Gastrocnemius medialis (tissue), 4 donors: Measurements from ENCODE around the gene BLOC1S4.

ENCODE experiments used
- POLR2A ChIP-seq, 2 donors: fragments of 450-650 bp; IDR thresholded peaks; one replicate each; pipeline ENCODE4 v1.6.1; 2017; ENCODE audit warnings: antibody characterized with exemption in 2 of 2, mild to moderate bottlenecking in 2 of 2, moderate library complexity in 2 of 2
- TF ChIP-seq, protein P1 (sequence below), 5 experiments: fragments of 450-650 bp in 3 of 5; fragments of 200-600 bp in 2 of 5; sonication (generic) in 2 of 5; IDR thresholded peaks in 4 of 5; conservative IDR thresholded peaks in 1 of 5; 1 replicate in 4 of 5; 2 replicates in 1 of 5; pipeline ENCODE4 v1.5.1; 2016 to 2019; ENCODE audit warnings: antibody characterized with exemption in 5 of 5, mild to moderate bottlenecking in 3 of 5, moderate library complexity in 3 of 5

DNA sequence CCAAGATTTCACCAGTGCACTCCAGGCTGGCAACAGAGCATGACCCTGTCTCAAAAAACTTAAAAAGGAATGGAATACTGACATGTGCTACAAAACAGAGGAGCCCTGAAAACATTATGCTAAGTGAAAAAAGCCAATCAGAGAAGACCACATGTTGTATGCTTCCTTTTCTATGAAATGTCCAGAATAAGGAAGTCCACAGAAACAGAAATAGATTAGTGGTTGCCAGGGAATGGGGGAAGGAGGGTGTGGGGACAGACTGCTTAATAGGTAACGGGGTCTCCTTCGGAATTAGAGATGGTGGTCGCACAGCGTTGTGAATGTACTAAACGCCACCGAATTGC, 36.5 kb downstream of the BLOC1S4 start:
- no peak for TF ChIP-seq POLR2A (IDR thresholded peaks at IDR 0.05)
- TF ChIP-seq, protein P1, sequence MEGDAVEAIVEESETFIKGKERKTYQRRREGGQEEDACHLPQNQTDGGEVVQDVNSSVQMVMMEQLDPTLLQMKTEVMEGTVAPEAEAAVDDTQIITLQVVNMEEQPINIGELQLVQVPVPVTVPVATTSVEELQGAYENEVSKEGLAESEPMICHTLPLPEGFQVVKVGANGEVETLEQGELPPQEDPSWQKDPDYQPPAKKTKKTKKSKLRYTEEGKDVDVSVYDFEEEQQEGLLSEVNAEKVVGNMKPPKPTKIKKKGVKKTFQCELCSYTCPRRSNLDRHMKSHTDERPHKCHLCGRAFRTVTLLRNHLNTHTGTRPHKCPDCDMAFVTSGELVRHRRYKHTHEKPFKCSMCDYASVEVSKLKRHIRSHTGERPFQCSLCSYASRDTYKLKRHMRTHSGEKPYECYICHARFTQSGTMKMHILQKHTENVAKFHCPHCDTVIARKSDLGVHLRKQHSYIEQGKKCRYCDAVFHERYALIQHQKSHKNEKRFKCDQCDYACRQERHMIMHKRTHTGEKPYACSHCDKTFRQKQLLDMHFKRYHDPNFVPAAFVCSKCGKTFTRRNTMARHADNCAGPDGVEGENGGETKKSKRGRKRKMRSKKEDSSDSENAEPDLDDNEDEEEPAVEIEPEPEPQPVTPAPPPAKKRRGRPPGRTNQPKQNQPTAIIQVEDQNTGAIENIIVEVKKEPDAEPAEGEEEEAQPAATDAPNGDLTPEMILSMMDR (IDR thresholded peaks at IDR 0.05 in 4 of 5, conservative IDR thresholded peaks at IDR 0.05 in 1 of 5): no peak
